KG1 (cell line): ENCODE measurements around the gene ALCAM.

Source experiments
- DNase-seq: peaks from one replicate; lab custom pipeline; 2025; lab: John Stamatoyannopoulos, UW

Gene ALCAM

DNA sequence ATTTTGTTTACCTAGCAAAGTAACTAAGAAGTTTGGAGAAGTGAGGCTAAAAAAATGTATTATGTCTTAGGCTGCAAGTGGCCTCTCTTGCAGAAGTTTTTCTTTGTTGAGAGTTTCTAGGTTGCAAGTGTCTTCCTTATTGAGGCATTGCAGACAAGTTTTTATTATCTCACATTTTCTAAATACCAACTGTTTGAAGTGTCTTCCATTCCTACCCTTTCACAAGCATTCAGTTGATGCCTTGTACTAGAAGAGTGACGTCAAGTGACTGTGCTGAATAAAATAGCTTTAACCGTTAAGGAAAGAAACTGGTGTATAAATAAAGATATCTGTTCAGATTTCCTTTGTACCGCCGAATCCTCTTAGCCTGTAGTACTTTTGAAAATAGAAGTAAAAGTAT is 123.3 kb downstream of the ALCAM start:
- DNase-seq, result no peak

DNA sequence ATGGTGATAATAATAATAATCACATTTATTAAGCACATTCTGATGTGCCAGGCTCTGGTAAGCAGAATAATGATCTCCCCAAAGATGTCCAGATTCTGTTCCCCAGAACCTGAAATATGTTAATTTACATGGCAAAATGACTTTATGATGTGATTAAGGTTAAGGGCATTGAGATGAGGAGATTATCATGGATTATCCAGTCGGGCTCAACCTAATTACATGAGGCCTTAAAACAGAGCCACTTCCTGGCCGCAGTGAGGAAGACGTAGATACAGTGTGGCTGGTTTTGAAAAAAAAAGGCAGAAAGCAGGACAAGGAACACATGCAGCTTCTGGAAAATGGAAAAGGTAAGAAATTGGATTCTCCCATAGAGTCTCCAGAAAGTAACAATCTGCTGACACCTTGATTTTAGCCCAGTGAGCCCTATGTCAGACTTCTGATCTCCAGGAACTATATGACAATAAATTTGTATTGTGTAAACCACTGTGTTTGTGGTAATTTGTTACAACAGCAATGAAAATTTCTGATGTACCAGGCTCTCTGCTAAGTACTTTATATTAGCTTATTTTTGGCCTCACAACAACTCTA is 126.7 kb downstream of the ALCAM start:
- no peak for DNase-seq

GRCh38 chr3:105495021-105495420 is 128.3 kb downstream of the ALCAM start:
- DNase-seq, result no peak

GRCh38 chr3:105496343-105496742 is 129.6 kb downstream of the ALCAM start:
- DNase-seq, result no peak

- no peak for DNase-seq
Observed at GRCh38 chr3:105497386-105497785, 130.7 kb downstream of the ALCAM start.

DNA sequence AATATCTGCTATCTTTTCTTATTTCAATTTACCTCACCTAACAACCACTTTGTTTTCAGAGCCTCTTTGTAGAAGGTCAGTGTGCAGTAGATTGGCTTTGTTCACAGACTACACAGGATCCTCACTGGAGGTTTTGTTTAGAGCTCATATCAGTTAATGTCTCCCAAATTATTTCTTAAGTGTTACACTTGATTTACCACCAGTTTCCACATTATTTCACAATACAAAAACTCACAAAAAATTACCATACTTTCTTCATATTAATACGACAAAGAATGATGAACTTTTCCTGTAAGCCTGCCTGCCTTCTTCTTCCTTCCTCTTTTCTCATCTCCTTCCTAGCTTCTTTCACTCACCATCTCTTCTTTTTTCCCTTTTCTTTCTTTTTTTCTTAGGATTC is 133.3 kb downstream of the ALCAM start:
- DNase-seq, result no peak

GRCh38 chr3:105502333-105502732 is 135.6 kb downstream of the ALCAM start:
- no peak for DNase-seq

- no peak for DNase-seq
Observed at GRCh38 chr3:105503191-105503593, 136.5 kb downstream of the ALCAM start.

DNA sequence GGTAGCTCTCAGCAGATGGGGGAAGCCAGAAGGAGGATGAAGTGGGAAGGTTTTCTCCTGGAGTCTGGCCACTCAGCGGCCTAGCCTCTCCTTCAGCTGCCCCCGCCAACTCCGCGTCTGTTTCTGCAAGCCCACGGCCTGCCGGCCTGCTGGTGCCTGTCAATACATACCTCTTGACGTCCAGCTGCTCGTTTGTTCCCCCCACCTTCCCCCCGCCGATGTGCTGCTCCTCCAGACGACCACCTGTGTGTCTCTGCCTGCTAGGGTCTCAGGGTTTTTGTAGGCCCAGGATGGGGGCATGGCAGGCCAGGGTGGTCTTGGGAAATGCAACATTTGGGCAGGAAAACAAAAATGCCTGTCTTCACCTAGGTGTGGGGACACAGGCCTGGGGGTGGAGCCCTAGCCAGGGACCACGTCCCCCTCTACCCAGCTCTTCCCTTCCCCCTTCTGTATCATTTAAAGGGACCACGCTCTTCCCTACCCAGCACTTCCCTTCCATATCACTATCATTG is 137.8 kb downstream of the ALCAM start:
- no peak for DNase-seq

DNA sequence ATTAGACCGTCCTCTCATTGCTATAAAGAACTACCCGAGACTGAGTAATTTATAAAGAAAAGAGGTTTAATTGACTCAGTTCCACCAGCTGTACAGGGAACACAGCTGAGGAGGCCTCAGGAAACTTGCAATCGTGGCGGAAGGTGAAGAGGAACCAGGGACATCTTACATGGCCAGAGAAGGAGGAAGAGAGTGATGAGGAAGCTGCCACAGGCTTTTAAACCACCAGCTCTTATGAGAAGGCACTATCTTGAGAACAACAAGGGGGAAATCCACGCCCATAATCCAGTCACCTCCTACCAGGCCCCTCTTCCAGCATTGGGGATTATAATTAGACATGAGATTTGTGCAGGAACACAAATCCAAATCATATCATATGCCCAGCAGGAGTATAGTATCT is 138.5 kb downstream of the ALCAM start:
- no peak for DNase-seq

- no peak for DNase-seq
Observed at GRCh38 chr3:105511031-105511430, 144.3 kb downstream of the ALCAM start.

DNA sequence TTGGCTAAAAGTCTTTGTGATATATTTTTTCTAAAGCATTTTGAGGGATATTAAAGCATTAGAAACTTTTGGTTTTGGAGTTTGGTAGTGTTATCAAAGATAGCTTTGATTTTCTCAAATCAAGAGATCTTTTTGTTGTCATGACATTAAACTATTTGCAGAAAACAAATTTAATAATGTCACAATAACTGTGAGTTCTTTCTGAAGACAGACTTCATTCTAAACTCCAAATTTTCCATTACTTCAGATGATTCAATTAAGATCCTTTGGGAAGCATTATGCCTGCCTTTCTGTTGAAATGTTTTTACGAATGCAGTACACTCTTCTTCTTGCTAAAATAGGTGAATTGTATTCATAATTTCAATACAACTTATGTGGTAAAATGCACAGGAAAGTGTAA is 145.4 kb downstream of the ALCAM start:
- no peak for DNase-seq

DNA sequence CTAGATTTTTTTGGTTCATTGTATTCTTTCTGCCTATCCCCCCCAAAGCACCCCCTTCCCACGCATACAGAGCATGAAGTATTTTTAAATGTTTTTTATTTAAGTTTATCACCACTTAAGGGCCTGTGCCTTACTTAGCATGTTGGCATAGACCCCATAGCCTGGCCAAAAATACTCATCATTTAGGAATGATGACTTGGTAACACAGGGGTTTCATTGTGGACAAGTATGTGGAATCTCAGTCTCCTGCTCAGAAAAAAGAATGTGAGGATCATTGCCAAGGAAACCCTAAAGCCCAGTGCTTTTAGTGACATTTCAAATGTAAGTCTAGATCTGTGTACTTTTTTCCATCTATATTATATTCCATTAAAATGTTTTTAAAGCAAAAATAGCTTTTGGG is 146.3 kb downstream of the ALCAM start:
- DNase-seq, result no peak

GRCh38 chr3:105513886-105514285 is 147.2 kb downstream of the ALCAM start:
- no peak for DNase-seq

- DNase-seq, result no peak
Observed at GRCh38 chr3:105515372-105515771, 148.7 kb downstream of the ALCAM start.

DNA sequence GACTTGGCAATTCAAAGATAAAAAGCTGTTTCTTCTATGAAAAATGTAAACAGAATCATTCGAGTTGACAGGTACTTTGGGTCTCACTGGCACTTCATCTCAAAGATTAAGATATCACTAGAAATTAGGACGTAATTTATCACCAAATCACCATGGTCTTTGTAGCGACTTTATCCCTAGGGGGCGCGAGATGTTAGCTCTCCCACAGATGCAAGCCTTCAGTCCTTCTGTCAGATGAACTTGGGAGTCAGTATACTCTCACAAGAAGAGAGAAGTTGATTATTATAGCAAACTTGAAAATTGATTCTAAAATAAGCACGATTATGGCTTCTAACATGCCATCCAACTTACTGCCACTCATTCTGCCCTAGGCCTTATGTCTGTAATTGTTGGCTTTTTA is 150.3 kb downstream of the ALCAM start:
- DNase-seq, result no peak

DNA sequence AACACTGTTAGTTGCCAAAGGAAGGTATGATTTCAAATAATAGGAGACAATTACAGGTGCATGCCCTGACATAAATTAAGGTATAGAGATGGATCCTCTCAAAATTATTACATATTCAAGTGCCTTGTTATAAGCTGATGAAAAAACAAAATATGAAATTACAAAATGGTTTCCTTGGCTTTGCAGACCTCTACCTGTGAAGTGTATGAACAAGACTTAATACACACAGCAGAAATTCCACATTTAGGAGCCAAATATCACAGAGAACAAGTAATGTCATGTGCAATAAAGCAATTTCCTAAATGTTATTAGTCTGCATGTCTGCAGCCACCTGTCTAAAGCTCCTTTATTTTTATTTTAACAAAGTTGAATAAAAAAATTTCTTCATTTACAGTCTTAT is 151.5 kb downstream of the ALCAM start:
- DNase-seq, result no peak

GRCh38 chr3:105518806-105519418 is 152.2 kb downstream of the ALCAM start:
- peak; percentile 56 for DNase-seq

DNA sequence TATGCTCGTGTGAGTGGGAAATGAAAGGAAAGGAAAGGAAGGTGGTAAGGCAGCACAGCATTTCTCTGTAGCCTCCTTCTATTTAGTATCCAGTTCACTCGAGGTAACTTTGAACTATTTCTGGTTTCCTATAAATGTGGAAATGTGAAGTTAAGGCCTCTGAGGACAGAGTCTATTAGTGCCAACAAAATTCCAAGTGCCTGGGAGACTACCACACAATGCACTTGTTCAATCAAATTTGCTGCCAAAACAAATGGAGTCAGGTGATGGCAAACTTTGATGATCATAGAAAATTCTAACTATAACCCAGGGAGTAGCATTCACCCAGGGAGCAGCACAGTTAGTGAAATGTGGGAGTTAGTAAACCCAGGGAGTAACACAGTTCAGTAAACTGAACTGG is 155.1 kb downstream of the ALCAM start:
- DNase-seq, result no peak

DNA sequence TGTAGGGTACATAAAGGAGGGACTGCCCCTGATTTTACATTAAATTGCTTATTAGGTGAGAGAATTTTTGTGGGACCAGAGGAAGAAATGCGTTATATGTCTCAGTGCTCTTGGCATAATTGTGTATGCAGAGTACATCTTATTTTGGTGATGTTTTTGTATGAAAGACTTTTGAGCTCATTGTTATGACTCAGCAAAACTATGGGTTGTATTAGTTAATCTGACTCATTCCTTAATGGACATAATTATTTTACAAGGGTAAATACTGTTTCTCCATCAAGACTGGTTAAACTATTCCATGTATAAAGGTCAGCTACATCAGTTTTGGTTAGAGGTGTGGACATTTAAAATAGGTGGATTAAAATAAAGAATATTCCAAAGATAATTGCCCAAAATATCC is 156.8 kb downstream of the ALCAM start:
- no peak for DNase-seq

GRCh38 chr3:105525531-105525930 is 158.8 kb downstream of the ALCAM start:
- no peak for DNase-seq

- DNase-seq, result no peak
Observed at GRCh38 chr3:105526360-105527111, 159.8 kb downstream of the ALCAM start.

DNA sequence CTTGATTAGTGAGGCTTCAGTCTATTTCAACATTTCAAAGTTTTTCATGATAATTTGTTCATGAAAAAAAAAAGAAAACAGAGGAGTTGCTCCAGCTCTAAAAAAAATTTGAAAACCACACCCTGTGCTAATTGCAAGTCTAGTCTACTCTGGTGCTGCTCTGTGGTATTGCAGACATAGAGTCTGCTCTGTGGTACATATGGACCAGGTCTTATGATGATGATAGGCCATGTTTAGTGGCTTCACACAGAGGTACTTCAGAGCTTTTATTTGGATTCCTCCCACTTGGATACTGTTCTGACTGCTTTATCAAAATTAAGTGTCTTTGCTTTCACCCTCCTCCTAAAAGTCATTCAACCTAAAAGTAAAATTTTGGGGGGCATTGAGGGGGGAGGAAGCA is 160.8 kb downstream of the ALCAM start:
- no peak for DNase-seq
